Fibroblast of skin of abdomen (primary cell): ENCODE measurements around the gene DNAJC6.

ENCODE experiments used
- DNase-seq: peaks from one replicate; pipeline ENCODE4 v3.0.0-alpha.2; 2013

The DNAJC6 gene

GRCh38 chr1:65407877-65408276 is 98.5 kb downstream of the DNAJC6 start:
- no peak for DNase-seq

- DNase-seq, result no peak
These were observed 100.0 kb downstream of the DNAJC6 start for GRCh38 chr1:65409314-65409713.

DNA sequence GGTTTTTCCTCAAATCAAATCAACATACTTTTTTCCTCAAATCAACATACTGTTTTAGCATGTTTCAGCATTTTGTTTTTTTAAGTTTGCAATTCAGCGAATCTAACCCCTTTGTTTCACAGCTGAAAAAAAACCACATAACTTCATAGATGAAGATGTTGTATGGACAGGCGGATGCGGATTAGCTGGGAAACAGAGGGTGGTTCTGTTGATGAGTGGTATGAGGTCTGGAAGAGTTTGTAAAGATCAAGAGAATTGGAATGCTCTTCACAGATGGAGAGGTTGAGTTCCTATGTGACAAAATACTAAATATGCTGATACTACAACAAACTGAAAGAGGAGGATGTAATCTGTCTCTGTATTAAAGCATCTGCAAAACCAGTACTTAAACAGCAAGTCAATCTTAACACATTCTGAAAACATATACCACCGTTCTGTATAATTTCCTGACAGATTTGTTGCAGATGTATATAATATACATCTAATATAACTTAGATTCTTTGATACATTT is 100.5 kb downstream of the DNAJC6 start:
- peak; percentile 21 for DNase-seq

DNA sequence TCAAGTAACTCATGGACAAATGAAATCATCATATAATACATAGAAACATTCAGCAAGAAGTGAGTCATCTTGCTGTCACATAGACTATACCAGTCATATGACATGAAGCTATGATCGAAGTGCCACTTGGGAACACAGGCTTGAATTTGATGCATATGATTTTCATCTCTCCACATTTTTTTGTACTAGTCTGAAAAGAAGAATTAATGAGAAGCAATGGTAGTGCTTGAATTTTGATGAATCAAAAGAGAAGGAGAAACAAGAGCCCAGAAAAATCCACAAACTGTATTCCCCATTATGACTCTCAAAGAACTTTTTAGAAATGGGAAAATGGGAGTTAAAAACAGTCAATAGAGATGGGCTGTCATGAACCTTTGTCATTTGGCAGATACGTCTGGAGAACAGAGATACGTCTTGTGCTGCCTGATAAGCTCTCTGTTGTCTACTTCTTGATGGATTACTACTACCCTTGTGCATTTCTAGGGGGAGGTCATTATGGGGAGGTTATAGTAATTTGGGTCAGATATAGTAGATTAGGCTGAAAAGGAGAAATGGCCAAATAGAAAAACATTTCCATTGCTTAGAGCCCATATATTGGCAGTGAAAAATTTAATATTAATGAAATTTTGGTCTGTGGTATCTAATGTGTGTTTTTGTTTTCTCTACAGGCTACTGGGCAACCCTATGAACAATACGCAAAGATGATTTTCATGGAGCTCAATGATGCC is 103.1 kb downstream of the DNAJC6 start:
- DNase-seq, result no peak

DNA sequence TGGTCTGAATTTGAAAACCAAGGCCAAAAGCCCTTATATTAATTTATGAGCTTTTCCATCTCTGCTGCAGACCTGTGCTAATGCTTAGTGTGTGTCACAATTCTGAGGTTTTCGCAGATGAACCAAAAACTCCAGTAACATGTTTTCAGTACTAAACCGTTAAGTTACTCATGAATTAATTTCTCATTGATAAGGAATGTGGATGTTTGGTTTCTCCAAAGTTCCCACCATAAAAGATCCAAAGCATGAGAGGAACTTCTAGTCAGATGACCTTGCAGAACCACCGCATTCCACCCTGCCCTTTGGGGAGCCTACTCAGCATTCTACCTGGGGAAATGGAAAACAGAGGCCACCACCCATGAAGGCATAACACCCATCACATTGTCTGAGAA is 103.6 kb downstream of the DNAJC6 start:
- DNase-seq, result peak; percentile 83

DNA sequence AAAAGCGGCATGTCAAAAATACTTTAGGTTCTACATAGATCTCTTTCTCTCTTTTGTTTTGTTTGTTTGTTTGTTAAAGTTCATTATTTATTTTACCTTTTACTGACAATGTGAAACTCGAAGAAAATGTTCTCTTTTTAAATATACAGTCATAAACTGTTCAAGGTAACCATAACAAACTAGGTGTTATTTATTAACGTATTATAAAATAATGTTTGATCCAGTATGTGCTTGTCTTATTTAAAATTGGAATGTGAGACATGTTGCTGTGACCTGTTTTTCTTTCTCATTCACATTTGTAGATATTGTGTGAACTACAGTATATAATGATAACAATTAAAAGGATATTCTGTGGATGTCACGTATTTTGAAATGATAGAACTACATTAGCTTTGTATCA is 105.2 kb downstream of the DNAJC6 start:
- no peak for DNase-seq

DNA sequence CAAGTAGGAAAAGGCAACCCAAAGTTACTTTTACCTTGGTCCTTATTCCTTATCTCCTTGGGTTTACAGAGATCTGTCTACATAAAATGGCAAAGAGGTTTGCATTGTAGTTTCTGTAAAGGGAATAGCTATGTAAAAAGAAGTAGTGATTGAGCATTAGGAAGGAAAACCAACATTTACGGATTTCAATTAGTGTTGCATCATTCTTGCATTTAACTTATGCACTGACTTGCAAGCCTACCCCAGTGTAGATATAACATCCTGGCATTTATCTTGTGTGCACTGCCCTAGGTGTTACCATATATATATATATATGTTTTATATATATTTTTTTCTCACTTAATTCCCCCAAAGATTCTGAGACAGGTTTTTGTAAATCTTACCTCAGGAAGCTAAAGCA is 107.4 kb downstream of the DNAJC6 start:
- DNase-seq, result no peak

GRCh38 chr1:65417729-65418128 is 108.4 kb downstream of the DNAJC6 start:
- no peak for DNase-seq

DNA sequence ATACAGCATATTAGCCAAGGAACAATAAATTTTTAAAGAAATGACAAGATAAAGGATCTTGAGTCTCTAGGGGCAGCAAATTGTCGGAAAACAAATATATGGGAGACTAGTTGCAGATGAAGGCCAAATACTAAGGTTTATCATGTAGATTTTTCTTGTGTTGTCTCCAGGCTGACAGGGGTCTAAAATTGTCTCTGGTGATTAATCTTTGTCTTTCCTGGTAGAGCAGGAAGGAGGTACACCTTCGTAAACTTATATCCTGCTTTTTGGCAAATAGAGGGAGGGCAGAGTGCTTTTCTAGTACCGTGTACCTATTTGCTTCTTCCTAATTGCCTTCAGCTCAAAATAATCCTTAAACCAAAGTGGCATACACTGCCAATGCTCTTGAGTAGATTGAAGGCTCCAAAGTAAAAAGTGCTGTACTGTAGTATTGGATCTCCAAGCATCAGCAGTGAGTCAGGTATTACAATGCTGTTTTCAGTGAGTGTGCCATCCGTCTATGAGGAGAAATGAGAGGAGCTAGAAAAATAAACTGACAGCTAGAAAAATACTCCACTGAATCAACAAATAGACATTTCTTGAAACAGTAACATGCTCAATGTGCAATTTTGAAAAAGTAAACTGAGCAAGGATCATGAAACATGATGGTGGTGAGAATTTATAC is 109.3 kb downstream of the DNAJC6 start:
- DNase-seq, result no peak

DNA sequence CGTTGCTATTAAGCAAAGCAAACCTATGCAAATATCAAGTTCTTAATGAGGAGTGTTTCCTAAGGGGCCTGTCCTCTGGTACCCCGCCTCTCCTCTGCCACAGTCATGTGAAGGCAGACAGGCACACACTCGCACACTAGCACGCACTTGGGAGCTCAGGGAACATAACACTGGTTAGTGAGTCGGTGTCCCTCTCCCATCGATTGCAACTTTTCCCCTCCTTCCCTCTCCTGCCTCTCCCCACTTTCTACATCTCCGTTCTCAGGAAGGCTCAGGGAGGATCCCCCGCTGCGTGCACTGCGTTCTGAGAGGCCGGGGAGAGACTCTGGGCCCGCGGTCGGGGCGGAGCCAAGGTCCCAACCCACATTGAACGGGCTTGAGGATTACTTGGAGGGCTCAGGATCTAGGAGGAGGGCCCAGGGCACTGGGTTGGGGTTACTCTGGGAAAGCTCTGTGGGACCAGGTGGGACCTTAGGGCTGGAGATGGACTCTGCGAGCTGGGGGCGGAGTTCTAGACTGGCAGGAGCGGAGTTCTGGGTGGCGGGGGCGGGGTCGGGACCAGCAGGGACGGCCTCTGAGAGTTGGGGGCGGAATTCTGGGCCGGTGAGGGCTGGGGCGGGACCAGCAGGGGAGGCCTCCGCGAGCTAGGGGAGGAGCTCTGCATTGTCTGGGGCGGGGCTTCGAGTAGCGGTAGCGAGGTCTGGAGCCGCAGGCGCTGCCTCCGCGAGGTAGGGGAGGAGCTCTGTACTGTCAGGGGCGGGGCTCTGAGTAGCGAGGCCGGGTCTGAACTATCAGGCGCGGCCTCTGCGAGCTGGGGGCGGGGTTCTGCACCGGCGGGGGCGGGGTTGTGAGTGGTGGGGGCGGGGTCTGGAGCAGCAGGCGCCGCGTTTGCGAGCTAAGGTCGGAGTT is 110.6 kb downstream of the DNAJC6 start:
- DNase-seq, result peak; percentile 99

DNA sequence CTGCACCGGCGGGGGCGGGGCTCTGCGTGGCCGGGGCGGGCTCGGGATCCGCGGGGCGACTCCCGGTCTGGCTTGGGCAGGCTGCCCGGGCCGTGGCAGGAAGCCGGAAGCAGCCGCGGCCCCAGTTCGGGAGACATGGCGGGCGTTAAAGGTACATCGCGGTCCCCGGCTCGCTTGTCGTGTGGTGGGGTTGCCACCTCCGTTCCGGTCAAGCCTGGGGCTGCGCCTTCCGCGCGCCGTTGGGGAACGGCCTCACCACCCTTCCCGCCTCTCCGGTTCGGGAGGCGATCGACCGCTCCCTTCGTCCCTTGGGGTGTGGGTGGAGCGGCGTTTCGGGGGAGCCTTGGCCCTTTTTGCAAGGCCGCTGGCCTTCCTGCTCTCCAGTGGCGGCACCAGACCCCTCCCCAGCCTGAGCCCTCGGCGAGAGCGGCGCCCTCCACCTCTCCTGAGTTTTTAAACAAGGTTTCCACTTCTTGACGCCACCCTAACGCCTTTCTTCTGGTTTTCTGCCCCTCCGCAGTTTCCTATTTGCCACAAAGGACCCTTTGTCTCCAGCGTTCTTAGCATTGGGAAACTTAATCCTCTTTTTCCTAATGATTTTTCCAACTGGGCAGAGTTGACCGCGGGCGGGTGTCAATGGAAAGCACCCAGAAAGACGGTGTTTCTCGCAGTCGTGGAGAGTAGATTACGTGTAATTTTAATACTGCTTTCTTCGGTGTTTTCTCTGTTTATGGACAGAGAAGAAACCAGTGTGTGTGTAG is 111.4 kb downstream of the DNAJC6 start, which contains the start of the genes LEPR and LEPROT:
LEPR (plus strand) TSS at position 79 of the 761 bp plus-strand sequence. CDS start 144,898 bp downstream, outside the sequence.
LEPROT (plus strand) TSS at position 79 of the 761 bp plus-strand sequence; CDS start at position 136, 57 bp downstream.
- no peak for DNase-seq

DNA sequence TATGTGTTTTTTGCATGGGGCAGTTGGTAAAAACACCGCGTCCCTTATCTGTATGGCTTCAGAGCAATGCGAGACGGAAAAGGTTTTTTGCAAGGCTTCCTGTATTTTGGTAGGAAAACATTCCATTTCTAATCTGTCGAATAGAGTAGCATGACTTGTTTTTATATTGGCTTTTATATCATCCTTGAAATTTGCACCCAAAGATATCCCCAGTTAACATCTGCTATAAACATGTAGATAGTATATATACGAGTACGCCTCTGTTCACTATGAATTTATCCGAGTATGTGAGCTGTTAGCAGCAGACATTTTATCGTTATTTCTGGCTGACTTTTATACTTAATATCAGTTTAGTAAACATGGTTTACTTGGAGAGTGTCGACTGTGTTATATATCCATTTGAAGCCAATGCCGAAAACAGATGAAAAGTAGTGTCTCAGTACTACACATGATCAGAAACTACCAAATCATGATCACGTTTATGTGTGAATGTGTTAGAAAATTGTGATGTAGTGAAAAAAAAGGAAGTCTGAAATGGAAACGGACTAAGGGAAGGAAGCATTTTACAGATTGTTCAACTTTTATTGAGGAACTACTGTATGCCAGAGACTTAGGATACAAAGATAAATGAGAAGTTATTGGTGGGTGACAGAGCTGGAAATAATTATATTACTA is 112.1 kb downstream of the DNAJC6 start:
- no peak for DNase-seq

GRCh38 chr1:65422241-65423203 is 113.2 kb downstream of the DNAJC6 start:
- DNase-seq, result no peak

- peak; percentile 88 for DNase-seq
These were observed 114.7 kb downstream of the DNAJC6 start for GRCh38 chr1:65423884-65424572.

- no peak for DNase-seq
These were observed 115.2 kb downstream of the DNAJC6 start for GRCh38 chr1:65424573-65424889.

GRCh38 chr1:65425006-65425405 is 115.7 kb downstream of the DNAJC6 start:
- no peak for DNase-seq

DNA sequence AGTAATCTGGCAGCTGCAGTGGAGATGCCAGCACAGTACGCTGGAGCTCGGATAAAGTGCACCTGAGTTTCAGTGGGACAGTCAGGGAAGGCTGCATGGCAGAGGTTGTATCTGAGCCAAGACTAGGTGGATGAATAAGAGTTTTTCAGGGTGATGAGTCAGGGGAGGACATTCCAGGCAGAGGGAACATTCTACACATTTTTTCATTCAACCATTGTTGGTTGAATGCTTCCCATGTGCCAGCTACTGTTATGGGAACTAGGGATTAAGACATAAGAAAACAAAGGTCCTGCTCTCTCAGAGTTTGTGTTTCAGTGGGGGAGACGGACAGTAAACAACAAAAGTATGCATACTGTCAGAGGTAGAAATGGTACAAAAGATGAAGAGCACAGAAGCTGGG is 116.4 kb downstream of the DNAJC6 start:
- DNase-seq, result peak; percentile 85

DNA sequence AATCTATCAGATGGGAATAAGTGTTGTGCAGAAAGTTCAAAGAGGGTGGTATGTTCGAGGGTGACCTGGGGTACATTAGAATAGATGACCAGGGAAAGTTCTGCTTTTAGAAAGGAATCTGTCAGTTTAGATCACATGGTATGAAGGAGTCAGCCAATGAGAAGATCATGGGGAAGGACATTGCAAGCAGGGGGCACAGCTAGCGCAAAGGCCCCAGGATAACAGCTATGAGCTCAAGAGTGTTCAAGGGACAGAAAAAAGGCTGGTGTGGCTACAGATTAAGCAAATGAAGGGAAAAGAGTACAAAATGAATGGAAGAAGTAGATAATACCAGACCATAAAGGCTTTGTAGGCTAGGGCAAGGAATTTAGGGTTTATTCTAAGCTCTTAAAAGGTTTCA is 119.7 kb downstream of the DNAJC6 start:
- no peak for DNase-seq

- peak; percentile 58 for DNase-seq
These were observed 120.5 kb downstream of the DNAJC6 start for GRCh38 chr1:65429806-65430205.
